GM19351 (cell line): Measurements from ENCODE around the gene PCDHA1.
"Not testable (repeated sequence)": the region's sequence is repeated elsewhere in the genome, so short reads cannot be mapped to it uniquely, and the experiment has no call there.

Experiments used
- ATAC-seq: cut with Tn5 transposase; IDR thresholded peaks from one replicate; pipeline ENCODE4 v1.9.1; 2021; ENCODE audit warnings: mild to moderate bottlenecking, moderate library complexity; ENCODE audit not compliant: unreplicated experiment

Gene PCDHA1

GRCh38 chr5:140808241-140808888 is 22.4 kb downstream of the PCDHA1 start:
- not testable (repeated sequence) for ATAC-seq

- no peak for ATAC-seq
Measured at GRCh38 chr5:140808889-140809291, 22.9 kb downstream of the PCDHA1 start.

- ATAC-seq, result no peak
Measured at GRCh38 chr5:140821375-140822280, 35.7 kb downstream of the PCDHA1 start, which contains the start of gene PCDHA5. Gene PCDHA5, plus strand, starts transcription at chr5:140821613.

- no peak for ATAC-seq
Measured at GRCh38 chr5:140822281-140822629, 36.3 kb downstream of the PCDHA1 start.

GRCh38 chr5:140822969-140823368 is 37.0 kb downstream of the PCDHA1 start:
- ATAC-seq, result not testable (repeated sequence)

- no peak for ATAC-seq
Measured at GRCh38 chr5:140823475-140823874, 37.5 kb downstream of the PCDHA1 start.

GRCh38 chr5:140827704-140828361 is 41.9 kb downstream of the PCDHA1 start, which contains the start of gene PCDHA6:
Gene PCDHA6, plus strand, starts transcription at chr5:140827960. Its CDS starts 132 bp downstream, at chr5:140828092.
- no peak for ATAC-seq

GRCh38 chr5:140828362-140828737 is 42.4 kb downstream of the PCDHA1 start:
- no peak for ATAC-seq

GRCh38 chr5:140829511-140830501 is 43.9 kb downstream of the PCDHA1 start:
- not testable (repeated sequence) for ATAC-seq

- ATAC-seq, result no peak
Measured at GRCh38 chr5:140833993-140834392, 48.1 kb downstream of the PCDHA1 start, which contains the start of gene PCDHA7. Gene PCDHA7, plus strand, starts transcription at chr5:140834269. Its CDS starts 115 bp downstream, at chr5:140834384.

- not testable (repeated sequence) for ATAC-seq
Measured at GRCh38 chr5:140834439-140835008, 48.6 kb downstream of the PCDHA1 start.

- ATAC-seq, result no peak
Measured at GRCh38 chr5:140835622-140836510, 49.9 kb downstream of the PCDHA1 start.

- ATAC-seq, result no peak
Measured at GRCh38 chr5:140840978-140841962, 55.3 kb downstream of the PCDHA1 start, which contains the start of gene PCDHA8. Gene PCDHA8, plus strand, starts transcription at chr5:140841187. Its CDS starts 135 bp downstream, at chr5:140841322.

- ATAC-seq, result no peak
Measured at GRCh38 chr5:140842798-140843733, 57.1 kb downstream of the PCDHA1 start.

- not testable (repeated sequence) for ATAC-seq
Measured at GRCh38 chr5:140848139-140849102, 62.5 kb downstream of the PCDHA1 start, which contains the start of gene PCDHA9. Gene PCDHA9, plus strand, starts transcription at chr5:140848382. Its CDS starts 114 bp downstream, at chr5:140848496.
